IPS DF 19.7 (cell line): ENCODE data around the gene SPAG17.

Source experiments
- DNase-seq: peaks from one replicate; pipeline ENCODE4 v3.0.0-alpha.2; 2013; ENCODE audit warnings: low read depth, low spot score

SPAG17 gene

GRCh38 chr1:118185084-118185832, at the start of gene SPAG17:
TSS of gene SPAG17 (minus strand) at chr1:118185228. CDS start at chr1:118185157, 71 bp downstream.
- peak; percentile 84 for DNase-seq

GRCh38 chr1:118225471-118225870, 40.4 kb upstream of the SPAG17 start:
- DNase-seq: no peak

- peak; percentile 33 for DNase-seq
Observed at GRCh38 chr1:118223426-118223825, 38.4 kb upstream of the SPAG17 start.

- DNase-seq: no peak
Observed at GRCh38 chr1:118219438-118219837, 34.4 kb upstream of the SPAG17 start.

DNA sequence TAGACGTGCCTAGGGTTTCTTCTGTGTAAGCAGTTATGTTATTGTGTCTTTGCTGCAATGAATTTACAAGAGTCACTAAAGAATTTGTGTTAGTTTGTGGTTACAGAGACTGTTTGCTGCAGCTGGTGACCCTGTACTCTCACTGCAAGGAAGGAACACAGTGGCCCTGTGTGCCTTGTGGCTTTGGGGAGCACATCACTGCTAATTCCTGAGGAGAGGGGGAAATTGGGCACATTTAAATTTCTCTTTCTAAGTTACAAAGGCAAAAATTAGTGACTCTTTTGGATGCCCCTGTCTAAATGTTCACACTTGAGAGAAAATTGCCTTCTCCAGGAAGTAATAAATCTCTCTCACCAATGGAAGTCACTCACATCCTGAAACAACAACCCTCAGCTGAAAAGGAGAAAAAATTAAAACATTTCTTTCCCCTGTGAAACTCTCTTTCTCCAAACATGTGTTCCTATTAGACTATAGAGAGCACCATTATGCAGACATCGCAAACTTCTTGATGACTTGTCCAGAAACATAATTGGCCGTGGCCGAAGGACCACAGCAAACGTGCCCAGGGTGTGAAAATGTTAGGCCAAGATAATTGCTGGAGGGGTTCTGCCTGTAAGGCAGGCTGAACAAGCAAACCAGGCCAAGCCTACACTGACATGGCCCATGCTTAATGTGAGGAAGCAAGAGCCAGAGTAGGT, 32.3 kb upstream of the SPAG17 start:
- DNase-seq: no peak

- DNase-seq: no peak
Observed at GRCh38 chr1:118214866-118215265, 29.8 kb upstream of the SPAG17 start.

DNA sequence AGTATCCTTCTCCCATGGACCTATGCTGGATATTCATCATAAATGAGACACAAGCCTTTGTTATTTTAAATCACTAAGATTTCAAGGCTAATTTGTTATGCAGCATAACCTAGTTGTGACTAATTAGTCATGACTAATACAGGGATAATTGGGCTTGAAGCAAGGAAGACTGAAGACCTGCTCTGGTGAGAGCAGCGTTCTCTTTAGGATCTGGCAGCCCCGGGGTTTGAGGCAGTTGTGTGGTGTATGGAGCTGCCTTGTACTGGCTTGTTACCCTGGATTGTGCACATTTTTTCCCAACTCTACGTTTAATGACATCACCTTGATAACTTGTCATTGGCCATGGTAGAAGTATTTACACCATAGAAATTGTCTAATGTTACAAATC, 25.7 kb upstream of the SPAG17 start:
- no peak for DNase-seq

- DNase-seq: no peak
Observed at GRCh38 chr1:118210051-118210722, 25.2 kb upstream of the SPAG17 start.

- DNase-seq: no peak
Observed at GRCh38 chr1:118209648-118210047, 24.6 kb upstream of the SPAG17 start.

DNA sequence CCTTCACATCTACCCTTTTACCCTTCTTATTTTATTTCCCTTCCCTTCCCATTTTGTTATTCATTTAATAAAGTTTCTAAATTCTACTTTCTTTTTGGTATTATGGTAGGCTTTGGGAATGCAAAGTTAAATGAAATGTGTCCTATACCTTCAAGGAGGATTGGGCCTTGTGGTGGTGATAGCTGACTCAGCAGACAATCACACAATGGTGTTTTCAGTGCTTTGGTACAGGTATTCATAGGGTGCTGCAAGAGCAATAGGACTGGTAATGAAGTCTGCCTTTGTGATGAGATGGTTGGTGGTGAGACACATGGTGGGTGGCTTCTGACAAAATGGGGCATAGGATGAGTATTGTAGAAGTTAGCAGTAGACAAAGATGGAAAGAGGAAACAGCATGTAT, 21.9 kb upstream of the SPAG17 start:
- DNase-seq: no peak

- no peak for DNase-seq
Observed at GRCh38 chr1:118204648-118205047, 19.6 kb upstream of the SPAG17 start.

DNA sequence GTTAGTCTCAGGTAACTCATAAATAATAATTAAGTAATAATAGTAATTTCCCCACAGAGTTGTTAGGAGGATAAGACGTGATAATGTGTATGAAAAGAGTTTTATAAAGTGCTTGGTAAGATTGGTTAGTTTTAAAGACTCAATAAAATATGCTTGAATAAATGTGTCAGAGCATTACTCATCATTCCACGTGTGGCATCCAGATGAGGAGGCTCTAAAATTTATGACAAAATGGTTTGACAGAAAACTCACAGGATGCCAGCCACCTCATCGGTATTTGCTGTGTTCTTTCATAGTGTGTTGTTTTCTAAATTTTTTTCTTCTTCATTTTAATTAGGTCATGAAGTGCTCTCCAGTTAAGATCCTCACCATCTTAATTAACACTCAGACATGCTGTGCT, 19.1 kb upstream of the SPAG17 start:
- no peak for DNase-seq

- no peak for DNase-seq
Observed at GRCh38 chr1:118202076-118202608, 17.1 kb upstream of the SPAG17 start.

GRCh38 chr1:118201524-118201923, 16.5 kb upstream of the SPAG17 start:
- DNase-seq: no peak

GRCh38 chr1:118200836-118201235, 15.8 kb upstream of the SPAG17 start:
- no peak for DNase-seq

- no peak for DNase-seq
Observed at GRCh38 chr1:118190561-118190960, 5.5 kb upstream of the SPAG17 start.

- DNase-seq: no peak
Observed at GRCh38 chr1:118189564-118189963, 4.5 kb upstream of the SPAG17 start.

GRCh38 chr1:118188411-118188810, 3.4 kb upstream of the SPAG17 start:
- no peak for DNase-seq

DNA sequence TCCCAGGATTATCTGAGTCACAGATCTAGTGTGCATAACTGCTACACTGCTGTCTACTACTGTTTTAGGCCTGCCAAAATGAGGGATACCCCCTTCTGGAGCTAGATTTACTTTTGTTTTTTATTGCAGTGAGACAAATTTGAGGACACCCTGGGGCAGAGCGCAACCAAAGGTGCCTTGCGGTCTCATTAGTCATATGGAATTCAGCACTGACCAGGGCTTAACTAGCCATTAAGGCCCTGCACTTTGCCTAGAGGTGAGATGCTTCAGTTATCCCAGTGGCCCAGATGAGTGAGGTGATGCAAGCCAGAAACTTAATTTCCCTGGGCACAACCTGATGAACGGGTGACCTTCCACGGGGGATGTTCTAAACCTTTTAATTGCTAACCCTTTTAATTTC, 998 bp upstream of the SPAG17 start:
- no peak for DNase-seq

GRCh38 chr1:118184739-118185083, 317 bp downstream of the SPAG17 start:
- peak; percentile 74 for DNase-seq

DNA sequence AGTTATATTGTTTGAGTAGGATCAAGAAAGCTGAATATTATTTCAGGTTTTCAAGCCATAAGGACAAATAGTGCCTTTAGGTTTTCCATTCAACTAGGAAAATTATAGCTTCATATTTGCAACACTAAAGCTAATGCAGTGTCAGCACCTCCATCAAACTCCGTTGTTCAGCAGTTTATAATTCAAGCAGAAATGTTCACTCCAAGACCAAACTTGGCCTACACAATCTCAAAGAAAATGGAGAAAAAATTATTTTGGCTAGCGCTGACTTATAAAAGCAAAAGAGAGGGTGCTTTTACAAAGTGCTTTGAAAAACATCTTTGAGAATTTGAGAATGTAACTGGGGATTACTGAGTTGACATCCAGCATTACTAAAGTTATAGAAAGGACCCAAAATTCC, 1.4 kb downstream of the SPAG17 start:
- DNase-seq: no peak

DNA sequence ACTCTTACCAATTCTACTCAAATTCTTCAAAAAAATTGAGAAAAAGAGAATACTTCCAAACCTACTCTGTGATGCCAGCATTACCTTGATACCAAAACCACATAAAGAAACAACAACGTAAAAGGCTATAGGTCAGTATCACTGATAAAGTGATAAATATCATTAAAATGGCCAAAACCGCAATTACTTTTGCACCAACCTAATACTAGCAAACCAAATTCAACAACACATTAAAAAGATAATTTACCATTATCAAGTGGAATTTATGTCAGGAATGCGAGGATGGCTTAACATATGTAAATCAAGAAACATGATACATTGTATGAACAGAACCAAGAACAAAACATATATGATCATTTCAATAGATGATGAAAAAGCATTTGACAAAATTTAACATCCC, 7.0 kb downstream of the SPAG17 start:
- no peak for DNase-seq

GRCh38 chr1:118169016-118169415, 16.0 kb downstream of the SPAG17 start:
- no peak for DNase-seq
